HL-60 (cell line): ENCODE measurements around the gene SLC39A3.

Source experiments
- DNase-seq, 2 experiments: peaks; one replicate each; pipeline ENCODE4 v3.0.0-alpha.2; 2010 to 2020; ENCODE audit warnings: low read depth in 1 of 2, low spot score in 1 of 2
- H3K27ac ChIP-seq: fragments of 250-450 bp; sonication (Bioruptor Pico); replicated peaks from 2 replicates; pipeline ENCODE4 v1.5.1; 2020; ENCODE audit warnings: mild to moderate bottlenecking, moderate library complexity
- H3K27me3 ChIP-seq: fragments of 250-450 bp; sonication (Bioruptor Pico); 2 replicates; pipeline ENCODE4 v1.5.1; 2021; ENCODE audit warnings: mild to moderate bottlenecking, moderate library complexity; ENCODE audit not compliant: insufficient read depth, poor library complexity, severe bottlenecking
- H3K4me3 ChIP-seq: replicated peaks from 2 replicates; pipeline ENCODE4 v1.5.1; 2011; ENCODE audit warnings: mild to moderate bottlenecking, control low read depth, low read length; ENCODE audit not compliant: insufficient read depth
- CTCF ChIP-seq: IDR thresholded peaks from one replicate; pipeline ENCODE4 v1.5.1; 2011; ENCODE audit warnings: low read length, control low read depth, inconsistent platforms; ENCODE audit not compliant: insufficient read depth
- GABPA ChIP-seq: IDR thresholded peaks from 2 replicates; pipeline ENCODE4 v1.6.1; 2012; ENCODE audit warnings: low read depth
- POLR2AphosphoS5 ChIP-seq: IDR thresholded peaks from 2 replicates; pipeline ENCODE4 v1.6.1; 2012; ENCODE audit warnings: low read depth
- REST ChIP-seq: IDR thresholded peaks from 2 replicates; pipeline ENCODE4 v1.6.1; 2012; ENCODE audit warnings: low read depth; ENCODE audit not compliant: insufficient replicate concordance
- SPI1 ChIP-seq: IDR thresholded peaks from 2 replicates; pipeline ENCODE4 v1.6.1; 2012; ENCODE audit warnings: low read depth, mild to moderate bottlenecking, borderline replicate concordance

Gene SLC39A3

GRCh38 chr19:2731181-2731995, 8.4 kb downstream of the SLC39A3 start:
- Histone ChIP-seq H3K4me3 (no peak overlapping the region), H3K27ac (no peak overlapping the region), H3K27me3 (peaks cover 7% of the 10 kb centered on the region)
- no peak for TF ChIP-seq GABPA
- no peak for TF ChIP-seq REST
- TF ChIP-seq POLR2AphosphoS5: no peak; the same call in 1 of the 2 replicates
- TF ChIP-seq SPI1: no peak
- no peak for TF ChIP-seq CTCF
- no peak for DNase-seq

GRCh38 chr19:2729943-2730818, 9.6 kb downstream of the SLC39A3 start:
- DNase-seq: no peak
- Histone ChIP-seq H3K27ac (no peak overlapping the region), H3K27me3 (peaks cover 7% of the 10 kb centered on the region), H3K4me3 (no peak overlapping the region)
- no peak for TF ChIP-seq REST
- no peak for TF ChIP-seq GABPA
- TF ChIP-seq POLR2AphosphoS5: no peak
- TF ChIP-seq SPI1: no peak
- no peak for TF ChIP-seq CTCF

GRCh38 chr19:2728783-2729387, 10.9 kb downstream of the SLC39A3 start:
- no peak overlapping the region for H3K4me3 ChIP-seq
- H3K27me3 ChIP-seq: peaks cover 7% of the 10 kb centered on the region
- no peak for TF ChIP-seq SPI1
- TF ChIP-seq GABPA: no peak
- no peak for TF ChIP-seq POLR2AphosphoS5
- no peak for TF ChIP-seq CTCF
- no peak for TF ChIP-seq REST
- H3K27ac ChIP-seq: no peak overlapping the region
- DNase-seq: no peak
